SU-DHL-6 (cell line): ENCODE results near the gene LRBA.

ENCODE experiments used
- CTCF ChIP-seq: fragments of 200-600 bp; sonication (generic); IDR thresholded peaks from one replicate; pipeline ENCODE4 v1.5.1; 2017; ENCODE audit warnings: antibody characterized with exemption, mild to moderate bottlenecking, low read length, moderate library complexity; ENCODE audit not compliant: insufficient read depth, poor library complexity, severe bottlenecking
- EZH2phosphoT487 ChIP-seq: fragments of 200-600 bp; sonication (generic), shearing (Covaris generic); conservative IDR thresholded peaks from 2 replicates; pipeline ENCODE4 v1.6.1; 2018; ENCODE audit warnings: mild to moderate bottlenecking, antibody characterized with exemption, low read length, moderate library complexity, mixed read lengths

GRCh38 chr4:150863456-150863855, 151.6 kb downstream of the LRBA start:
- TF ChIP-seq CTCF = no peak
- no peak for TF ChIP-seq EZH2phosphoT487
